ENCODE data around the gene CTPS1.

CTPS1 gene

DNA sequence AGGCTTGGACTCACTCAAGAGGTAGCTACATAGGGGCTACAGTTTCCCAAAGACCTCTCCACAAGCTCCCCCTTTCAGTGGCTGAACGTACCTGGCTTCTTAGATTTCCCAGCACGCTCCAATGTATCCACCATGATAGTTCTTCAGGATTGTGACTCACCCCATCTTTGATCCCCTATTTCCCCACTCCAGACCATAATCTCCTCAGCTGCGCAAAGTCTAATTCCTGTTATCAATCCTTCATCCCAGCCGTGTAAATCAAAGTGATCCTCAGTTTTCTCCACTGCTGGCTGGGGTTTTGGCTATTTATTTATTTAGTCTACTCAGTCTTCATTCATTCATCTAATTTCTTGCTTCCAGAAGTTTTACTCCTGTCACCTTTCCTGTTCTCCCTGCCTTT is 13.1 kb upstream of the CTPS1 start:
- no peak overlapping the region for H3K4me2 ChIP-seq (ENCODE audit: insufficient read depth, low read length)
- H3K27me3 ChIP-seq (ENCODE audit: insufficient read depth, low read length, poor library complexity): no peaks in the 10 kb centered on the region
- no peaks in the 10 kb centered on the region for H3K4me1 ChIP-seq (ENCODE audit: insufficient read depth, low read length)
- no peak overlapping the region for H3K9ac ChIP-seq (ENCODE audit: low read depth, low read length)
- H3K27ac ChIP-seq (ENCODE audit: low read length): no peak overlapping the region
- no peaks in the 10 kb centered on the region for H3K79me2 ChIP-seq (ENCODE audit: insufficient read depth, low read length)
- no peaks in the 10 kb centered on the region for H3K9me3 ChIP-seq (ENCODE audit: insufficient read depth, low read length, severe bottlenecking)
- no peaks in the 10 kb centered on the region for H4K20me1 ChIP-seq (ENCODE audit: insufficient read depth, low read length)
- DNase-seq (no peak), ATAC-seq (ENCODE audit: insufficient read depth, low read depth) (no peak)
- TF ChIP-seq EZH2 (IDR thresholded peaks at IDR 0.05; ENCODE audit: borderline replicate concordance, low read depth, low read length, severe bottlenecking): no peak
- TF ChIP-seq CTCF (IDR thresholded peaks at IDR 0.05; ENCODE audit: borderline replicate concordance, extremely low read depth, low read length, poor library complexity, severe bottlenecking): no peak
- no peaks in the 10 kb centered on the region for H3K36me3 ChIP-seq (ENCODE audit: insufficient read depth, low read length)
- H3K4me3 ChIP-seq (ENCODE audit: low read depth in 1 of 2, low read length in 2 of 2): no peak overlapping the region
- H2AFZ ChIP-seq (ENCODE audit: low read depth, low read length): no peak overlapping the region

GRCh38 chr1:40969445-40969844 is 10.1 kb upstream of the CTPS1 start:
- Histone ChIP-seq H3K4me1 (ENCODE audit: insufficient read depth, low read length) (no peaks in the 10 kb centered on the region), H3K4me3 (ENCODE audit: low read depth in 1 of 2, low read length in 2 of 2) (no peak overlapping the region), H3K36me3 (ENCODE audit: insufficient read depth, low read length) (no peaks in the 10 kb centered on the region), H3K27me3 (ENCODE audit: insufficient read depth, low read length, poor library complexity) (no peaks in the 10 kb centered on the region), H3K27ac (ENCODE audit: low read length) (no peak overlapping the region), H3K79me2 (ENCODE audit: insufficient read depth, low read length) (no peaks in the 10 kb centered on the region), H3K9ac (ENCODE audit: low read depth, low read length) (no peak overlapping the region), H3K9me3 (ENCODE audit: insufficient read depth, low read length, severe bottlenecking) (no peaks in the 10 kb centered on the region), H3K4me2 (ENCODE audit: insufficient read depth, low read length) (no peak overlapping the region), H4K20me1 (ENCODE audit: insufficient read depth, low read length) (no peaks in the 10 kb centered on the region), H2AFZ (ENCODE audit: low read depth, low read length) (no peak overlapping the region)
- TF ChIP-seq EZH2 (IDR thresholded peaks at IDR 0.05; ENCODE audit: borderline replicate concordance, low read depth, low read length, severe bottlenecking): no peak
- no peak for TF ChIP-seq CTCF (IDR thresholded peaks at IDR 0.05; ENCODE audit: borderline replicate concordance, extremely low read depth, low read length, poor library complexity, severe bottlenecking)
- no peak for ATAC-seq (ENCODE audit: insufficient read depth, low read depth)
- no peak for DNase-seq

GRCh38 chr1:40971966-40972365 is 7.5 kb upstream of the CTPS1 start:
- H3K27me3 ChIP-seq (ENCODE audit: insufficient read depth, low read length, poor library complexity): no peaks in the 10 kb centered on the region
- DNase-seq: no peak
- H3K4me1 ChIP-seq (ENCODE audit: insufficient read depth, low read length): no peaks in the 10 kb centered on the region
- no peaks in the 10 kb centered on the region for H3K9me3 ChIP-seq (ENCODE audit: insufficient read depth, low read length, severe bottlenecking)
- H4K20me1 ChIP-seq (ENCODE audit: insufficient read depth, low read length): no peaks in the 10 kb centered on the region
- H3K27ac ChIP-seq (ENCODE audit: low read length): no peak overlapping the region
- TF ChIP-seq CTCF (IDR thresholded peaks at IDR 0.05; ENCODE audit: borderline replicate concordance, extremely low read depth, low read length, poor library complexity, severe bottlenecking) (no peak), EZH2 (IDR thresholded peaks at IDR 0.05; ENCODE audit: borderline replicate concordance, low read depth, low read length, severe bottlenecking) (no peak)
- H3K9ac ChIP-seq (ENCODE audit: low read depth, low read length): no peak overlapping the region
- no peak for ATAC-seq (ENCODE audit: insufficient read depth, low read depth)
- no peaks in the 10 kb centered on the region for H3K79me2 ChIP-seq (ENCODE audit: insufficient read depth, low read length)
- no peak overlapping the region for H3K4me3 ChIP-seq (ENCODE audit: low read depth in 1 of 2, low read length in 2 of 2)
- H2AFZ ChIP-seq (ENCODE audit: low read depth, low read length): no peak overlapping the region
- no peak overlapping the region for H3K4me2 ChIP-seq (ENCODE audit: insufficient read depth, low read length)
- H3K36me3 ChIP-seq (ENCODE audit: insufficient read depth, low read length): no peaks in the 10 kb centered on the region

DNA sequence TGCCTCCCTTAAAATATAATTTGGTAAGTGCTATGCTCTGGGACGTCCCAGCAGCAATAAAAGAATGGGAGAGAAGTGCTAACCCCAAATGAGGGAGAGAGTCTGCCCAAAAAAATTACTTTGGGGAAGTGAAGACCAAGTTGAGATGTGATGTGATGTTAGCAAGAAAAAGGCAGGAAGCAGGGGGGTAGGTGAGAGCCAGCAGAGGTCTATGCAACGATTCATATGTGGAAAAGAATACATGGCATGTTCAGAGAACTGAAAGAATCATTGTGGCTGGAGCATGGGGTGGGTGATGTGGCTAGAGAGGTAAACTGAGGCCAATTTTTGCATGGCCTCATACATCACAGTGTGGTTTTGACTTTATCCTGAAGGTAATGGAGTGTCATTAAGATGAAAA is 5.6 kb upstream of the CTPS1 start:
- Histone ChIP-seq H3K36me3 (ENCODE audit: insufficient read depth, low read length) (no peaks in the 10 kb centered on the region), H3K9me3 (ENCODE audit: insufficient read depth, low read length, severe bottlenecking) (no peaks in the 10 kb centered on the region), H3K4me1 (ENCODE audit: insufficient read depth, low read length) (peaks cover 2% of the 10 kb centered on the region), H3K27me3 (ENCODE audit: insufficient read depth, low read length, poor library complexity) (no peaks in the 10 kb centered on the region), H3K4me2 (ENCODE audit: insufficient read depth, low read length) (no peak overlapping the region), H3K4me3 (ENCODE audit: low read depth in 1 of 2, low read length in 2 of 2) (no peak overlapping the region), H3K79me2 (ENCODE audit: insufficient read depth, low read length) (no peaks in the 10 kb centered on the region), H3K27ac (ENCODE audit: low read length) (no peak overlapping the region), H4K20me1 (ENCODE audit: insufficient read depth, low read length) (no peaks in the 10 kb centered on the region), H2AFZ (ENCODE audit: low read depth, low read length) (no peak overlapping the region), H3K9ac (ENCODE audit: low read depth, low read length) (no peak overlapping the region)
- ATAC-seq (ENCODE audit: insufficient read depth, low read depth) (no peak), DNase-seq (no peak)
- no peak for TF ChIP-seq CTCF (IDR thresholded peaks at IDR 0.05; ENCODE audit: borderline replicate concordance, extremely low read depth, low read length, poor library complexity, severe bottlenecking)
- TF ChIP-seq EZH2 (IDR thresholded peaks at IDR 0.05; ENCODE audit: borderline replicate concordance, low read depth, low read length, severe bottlenecking): no peak
